Endometrial microvascular endothelial cells (primary cell): ENCODE results near the gene EHD4. TPM values are rescaled to one million over a fixed set of nuclear protein-coding genes. Genes with fewer than 3 reads are reported as not detected.

Experiments
- in situ Hi-C: cut with HindIII; loops from 2 replicates; pipeline ENCODE4 v1.10.0; 2017; ENCODE audit warnings: low sequenced_read_pairs, low pct_unique_long_range_greater_than_20kb; ENCODE audit errors: inconsistent ontology term
- total RNA-seq: library from RNA; depleted of rRNA; stranded (reverse); fragments of >200 nt; gene quantifications from one replicate; pipeline ENCODE4 v1.2.3, GENCODE V29; 2015; ENCODE audit errors: inconsistent ontology term

Gene EHD4
- total RNA-seq, 1 donor from 2014 or later = 168 TPM

GRCh38 chr15:41930221-41930866, 42.0 kb downstream of the EHD4 start:
- in situ Hi-C loops = no loop called here

- in situ Hi-C loops = no loop called here
These were observed 43.4 kb downstream of the EHD4 start for GRCh38 chr15:41928637-41929620.

GRCh38 chr15:41928100-41928499, 44.3 kb downstream of the EHD4 start:
- in situ Hi-C loops = no loop called here

- in situ Hi-C loops = no loop called here
These were observed 44.8 kb downstream of the EHD4 start for GRCh38 chr15:41927536-41927935.

- in situ Hi-C loops = no loop called here
These were observed 45.9 kb downstream of the EHD4 start for GRCh38 chr15:41926185-41927056.

GRCh38 chr15:41925086-41925608, 47.2 kb downstream of the EHD4 start:
- in situ Hi-C loops = no loop called here

GRCh38 chr15:41923401-41923997, 48.9 kb downstream of the EHD4 start:
- in situ Hi-C loops = no loop called here

GRCh38 chr15:41922353-41922752, 50.0 kb downstream of the EHD4 start:
- in situ Hi-C loops = no loop called here

- in situ Hi-C loops = no loop called here
These were observed 50.7 kb downstream of the EHD4 start for GRCh38 chr15:41921639-41922038.

GRCh38 chr15:41921167-41921566, 51.2 kb downstream of the EHD4 start:
- in situ Hi-C loops = no loop called here

GRCh38 chr15:41919954-41920538, 52.3 kb downstream of the EHD4 start:
- in situ Hi-C loops = no loop called here

GRCh38 chr15:41919201-41919820, 53.0 kb downstream of the EHD4 start:
- in situ Hi-C loops = no loop called here

GRCh38 chr15:41918506-41919126, 53.7 kb downstream of the EHD4 start:
- in situ Hi-C loops = no loop called here

- in situ Hi-C loops = no loop called here
These were observed 54.5 kb downstream of the EHD4 start for GRCh38 chr15:41917767-41918430.

GRCh38 chr15:41915255-41915994, 56.9 kb downstream of the EHD4 start:
- in situ Hi-C loops = no loop called here

GRCh38 chr15:41914411-41914810, 57.9 kb downstream of the EHD4 start:
- in situ Hi-C loops = no loop called here
